ENCODE results near the gene VCAN.

The VCAN gene

GRCh38 chr5:83539463-83539790, 67.9 kb downstream of the VCAN start:
- no peak for DNase-seq

GRCh38 chr5:83540105-83540504, 68.6 kb downstream of the VCAN start:
- DNase-seq, result no peak

GRCh38 chr5:83540783-83541182, 69.2 kb downstream of the VCAN start:
- no peak for DNase-seq

- DNase-seq, result no peak
These were observed 71.3 kb downstream of the VCAN start for GRCh38 chr5:83542839-83543238.

GRCh38 chr5:83543898-83544297, 72.4 kb downstream of the VCAN start:
- DNase-seq, result no peak

GRCh38 chr5:83547161-83547560, 75.6 kb downstream of the VCAN start:
- DNase-seq, result no peak

- no peak for DNase-seq
These were observed 76.3 kb downstream of the VCAN start for GRCh38 chr5:83547889-83548288.

GRCh38 chr5:83548581-83548980, 77.0 kb downstream of the VCAN start:
- DNase-seq, result no peak

- no peak for DNase-seq
These were observed 77.5 kb downstream of the VCAN start for GRCh38 chr5:83549076-83549475.

- DNase-seq, result no peak
These were observed 78.1 kb downstream of the VCAN start for GRCh38 chr5:83549674-83550073.

- no peak for DNase-seq
These were observed 80.3 kb downstream of the VCAN start for GRCh38 chr5:83551821-83552220.

- DNase-seq, result no peak
These were observed 80.7 kb downstream of the VCAN start for GRCh38 chr5:83552275-83552674.

GRCh38 chr5:83553000-83553486, 81.5 kb downstream of the VCAN start:
- DNase-seq, result no peak

GRCh38 chr5:83554133-83554532, 82.6 kb downstream of the VCAN start:
- DNase-seq, result no peak

GRCh38 chr5:83554686-83555085, 83.1 kb downstream of the VCAN start:
- DNase-seq, result no peak

GRCh38 chr5:83555263-83555662, 83.7 kb downstream of the VCAN start:
- no peak for DNase-seq

- no peak for DNase-seq
These were observed 84.6 kb downstream of the VCAN start for GRCh38 chr5:83556190-83556589.

- DNase-seq, result no peak
These were observed 87.7 kb downstream of the VCAN start for GRCh38 chr5:83559118-83559785.

- no peak for DNase-seq
These were observed 90.6 kb downstream of the VCAN start for GRCh38 chr5:83562071-83562606.

- DNase-seq, result no peak
These were observed 91.4 kb downstream of the VCAN start for GRCh38 chr5:83562791-83563557.

- no peak for DNase-seq
These were observed 92.1 kb downstream of the VCAN start for GRCh38 chr5:83563631-83564030.

GRCh38 chr5:83564069-83564749, 92.7 kb downstream of the VCAN start:
- no peak for DNase-seq

- DNase-seq, result no peak
These were observed 96.2 kb downstream of the VCAN start for GRCh38 chr5:83567741-83568140.

GRCh38 chr5:83568186-83568585, 96.6 kb downstream of the VCAN start:
- no peak for DNase-seq
